Activated naive CD4-positive, alpha-beta T cell treated with anti-CD3 and anti-CD28 coated beads, Interleukin-2, amount 10 ng/mL, durations not matched to agents 7 days and 5 days (primary cell): ENCODE measurements around the gene LGALS4.
"Not testable (repeated sequence)": the region's sequence is repeated elsewhere in the genome, so short reads cannot be mapped to it uniquely, and the experiment has no call there.

Experiments used
- CTCF ChIA-PET: fragments of 350-600 bp; sonication (Branson Sonifier 250); formaldehyde crosslinking; loops from one replicate; lab custom pipeline; 2021; ENCODE audit warnings: antibody characterized with exemption; lab: Charles Lee
- DNase-seq: peaks from one replicate; pipeline ENCODE4 v3.0.0-alpha.2; 2020
- H3K27ac Mint-ChIP-seq: one replicate; pipeline ENCODE4 v1.8.0; 2021; ENCODE audit warnings: mild to moderate bottlenecking, moderate library complexity, mixed read lengths
- H3K27me3 Mint-ChIP-seq: one replicate; pipeline ENCODE4 v1.8.0; 2021; ENCODE audit warnings: mild to moderate bottlenecking, mixed read lengths
- H3K36me3 Mint-ChIP-seq: one replicate; pipeline ENCODE4 v1.8.0; 2021; ENCODE audit warnings: mixed read lengths
- H3K4me1 Mint-ChIP-seq: one replicate; pipeline ENCODE4 v1.8.0; 2021; ENCODE audit warnings: mixed read lengths
- H3K4me3 Mint-ChIP-seq: one replicate; pipeline ENCODE4 v1.8.0; 2021; ENCODE audit warnings: mild to moderate bottlenecking, moderate library complexity, mixed read lengths
- H3K9me3 Mint-ChIP-seq: one replicate; pipeline ENCODE4 v1.8.0; 2021; ENCODE audit warnings: mixed read lengths

The LGALS4 gene

DNA sequence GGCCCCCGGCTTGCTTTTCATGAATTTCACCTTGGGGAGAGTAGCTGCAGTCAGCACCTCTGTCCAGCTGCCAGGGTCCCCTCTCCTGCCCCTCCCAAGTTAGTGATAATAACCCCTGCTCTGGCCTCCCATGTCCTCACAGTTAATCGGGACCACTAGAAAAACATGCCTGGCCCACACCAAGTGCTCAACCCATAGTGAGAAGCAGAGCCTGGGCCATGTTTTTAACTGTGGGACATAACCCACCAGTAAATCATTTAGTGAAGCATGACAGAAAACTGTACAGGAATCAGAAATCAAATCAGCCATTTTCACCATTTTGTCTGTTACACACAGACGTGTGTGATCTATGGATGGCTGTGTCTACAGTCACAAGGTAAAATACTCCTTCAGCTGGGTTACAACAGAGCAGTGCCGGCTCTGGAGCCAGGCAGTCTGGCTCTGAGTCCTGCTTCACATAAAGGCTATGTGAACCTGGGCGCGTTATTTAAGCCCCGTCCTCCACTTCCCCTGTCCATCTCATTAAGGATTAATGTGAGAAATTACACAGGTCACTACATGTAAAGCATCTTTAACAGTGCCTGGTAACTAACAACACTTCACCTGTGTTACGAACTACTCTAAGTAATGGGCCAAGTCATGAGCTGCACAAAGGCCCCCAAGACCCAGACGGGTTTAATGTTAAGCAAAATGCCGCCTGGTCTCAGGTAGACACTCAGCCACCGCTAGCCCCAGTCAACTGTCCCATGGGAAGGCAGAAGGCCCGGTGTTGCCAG, 26.4 kb upstream of the LGALS4 start:
- peaks cover 80% of the 10 kb centered on the region for H3K36me3 Mint-ChIP-seq
- no peaks in the 10 kb centered on the region for H3K9me3 Mint-ChIP-seq
- peaks cover 47% of the 10 kb centered on the region for H3K4me1 Mint-ChIP-seq
- no peak overlapping the region for H3K4me3 Mint-ChIP-seq
- CTCF ChIA-PET, result no interaction called here
- no peak for DNase-seq
- H3K27ac Mint-ChIP-seq, result no peak overlapping the region
- peaks cover 4% of the 10 kb centered on the region for H3K27me3 Mint-ChIP-seq

GRCh38 chr19:38838208-38838985, 25.7 kb upstream of the LGALS4 start:
- CTCF ChIA-PET, result interaction anchor here (0.9 kb wide), 1 partner anchor 21 kb away, joined by 3 read pairs; no protein-coding TSS in a partner anchor
- peaks cover 72% of the 10 kb centered on the region for H3K36me3 Mint-ChIP-seq
- H3K27me3 Mint-ChIP-seq, result peaks cover 4% of the 10 kb centered on the region
- no peak overlapping the region for H3K4me3 Mint-ChIP-seq
- no peak overlapping the region for H3K27ac Mint-ChIP-seq
- no peaks in the 10 kb centered on the region for H3K9me3 Mint-ChIP-seq
- H3K4me1 Mint-ChIP-seq, result peaks cover 43% of the 10 kb centered on the region
- DNase-seq, result peak; percentile 31

DNA sequence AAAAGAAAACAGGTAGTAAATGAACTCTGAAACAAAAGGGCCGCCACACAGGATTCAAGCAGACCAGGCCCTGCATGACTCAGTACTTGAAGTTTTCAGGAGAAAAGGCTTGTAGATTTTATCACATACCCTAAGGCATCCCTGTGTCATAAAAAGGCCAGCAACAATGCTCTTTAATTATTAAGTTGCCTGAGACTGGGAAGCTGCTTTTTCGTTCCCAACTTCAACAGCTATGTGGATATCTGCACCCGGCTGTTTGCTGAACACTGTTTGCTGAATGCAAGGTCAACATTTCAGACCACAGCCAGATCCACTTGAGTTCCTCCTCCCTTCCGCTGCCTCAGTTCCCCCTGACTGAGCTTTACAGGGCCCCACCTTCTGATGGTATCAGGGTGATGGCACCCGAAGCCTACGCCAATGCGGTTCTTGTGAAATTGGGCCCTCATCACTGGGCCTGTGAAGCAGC, 24.9 kb upstream of the LGALS4 start:
- Mint-ChIP-seq H3K4me3 (no peak overlapping the region), H3K27ac (no peak overlapping the region), H3K36me3 (peaks cover 68% of the 10 kb centered on the region), H3K27me3 (peaks cover 4% of the 10 kb centered on the region), H3K4me1 (peaks cover 41% of the 10 kb centered on the region), H3K9me3 (no peaks in the 10 kb centered on the region)
- no peak for DNase-seq
- CTCF ChIA-PET, result interaction anchor here (0.9 kb wide), 1 partner anchor 20 kb away, joined by 3 read pairs; no protein-coding TSS in a partner anchor

GRCh38 chr19:38836983-38837626, 24.4 kb upstream of the LGALS4 start:
- DNase-seq, result no peak
- H3K27me3 Mint-ChIP-seq, result peaks cover 4% of the 10 kb centered on the region
- no peak overlapping the region for H3K27ac Mint-ChIP-seq
- peaks cover 64% of the 10 kb centered on the region for H3K36me3 Mint-ChIP-seq
- CTCF ChIA-PET, result interaction anchor here (0.9 kb wide), 1 partner anchor 19 kb away, joined by 3 read pairs; no protein-coding TSS in a partner anchor
- peaks cover 38% of the 10 kb centered on the region for H3K4me1 Mint-ChIP-seq
- no peak overlapping the region for H3K4me3 Mint-ChIP-seq
- no peaks in the 10 kb centered on the region for H3K9me3 Mint-ChIP-seq

DNA sequence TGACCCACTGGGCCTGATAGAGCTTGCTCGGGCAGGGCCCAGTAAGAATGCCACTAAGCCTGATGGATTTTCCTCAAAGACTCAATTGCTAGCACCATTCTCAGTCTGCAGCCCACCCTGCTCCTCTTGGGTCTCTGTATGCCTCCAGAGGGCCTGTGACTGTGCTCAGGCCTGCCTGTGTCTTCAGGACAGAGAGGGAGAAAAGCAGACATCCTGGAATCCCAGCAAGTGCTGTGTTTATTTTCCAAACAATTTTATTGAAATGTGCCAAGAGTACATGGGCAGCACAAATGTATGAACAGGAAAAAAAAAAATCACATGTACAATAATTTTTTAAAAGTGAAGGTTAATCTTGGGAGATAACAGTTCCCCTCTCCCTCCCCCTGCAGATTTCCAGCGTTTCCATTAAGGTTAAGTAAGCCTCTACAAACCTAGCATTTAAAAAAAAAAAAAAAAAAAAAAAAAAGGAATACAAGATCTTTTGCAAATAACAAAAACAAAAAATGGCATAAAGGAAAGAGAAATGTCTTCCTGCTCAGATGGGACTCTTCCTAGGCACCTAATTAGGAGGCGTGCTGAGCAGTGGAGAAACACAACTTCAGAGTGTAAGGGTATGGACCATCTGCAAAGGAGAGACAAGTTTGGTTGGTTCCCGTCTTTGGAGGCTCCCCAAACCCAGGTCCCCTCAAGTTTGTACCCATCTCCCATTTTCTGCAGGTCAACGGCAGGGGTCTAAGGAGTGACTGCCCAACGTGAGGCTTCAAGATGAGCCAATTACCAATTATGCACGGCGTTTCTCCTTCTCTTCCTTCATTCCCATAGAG, 23.6 kb upstream of the LGALS4 start:
- Mint-ChIP-seq H3K27me3 (no peaks in the 10 kb centered on the region), H3K4me1 (peaks cover 37% of the 10 kb centered on the region), H3K27ac (no peak overlapping the region), H3K36me3 (peaks cover 60% of the 10 kb centered on the region), H3K9me3 (no peaks in the 10 kb centered on the region), H3K4me3 (no peak overlapping the region)
- DNase-seq, result no peak
- CTCF ChIA-PET, result no interaction called here

DNA sequence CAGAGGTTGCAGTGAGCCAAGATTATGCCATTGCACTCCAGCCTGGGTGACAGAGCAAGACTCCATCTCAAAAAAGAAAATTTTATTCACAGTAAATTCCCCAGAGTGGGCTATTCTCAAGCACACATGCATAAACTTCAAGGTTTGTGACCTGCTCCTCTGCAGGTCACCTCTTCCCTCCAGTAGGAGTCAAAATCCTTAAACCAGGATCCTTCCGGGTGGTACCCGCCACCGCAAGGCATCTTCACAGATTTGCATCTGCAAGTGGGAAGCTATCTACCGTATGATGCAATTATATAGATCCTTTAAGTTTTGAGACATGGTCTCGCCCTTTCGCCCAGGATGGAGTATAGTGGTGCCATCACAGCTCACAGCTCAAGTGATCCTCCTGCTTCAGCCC, 21.8 kb upstream of the LGALS4 start:
- H3K9me3 Mint-ChIP-seq, result no peaks in the 10 kb centered on the region
- no peaks in the 10 kb centered on the region for H3K27me3 Mint-ChIP-seq
- no peak overlapping the region for H3K4me3 Mint-ChIP-seq
- CTCF ChIA-PET, result no interaction called here
- peaks cover 55% of the 10 kb centered on the region for H3K36me3 Mint-ChIP-seq
- peaks cover 36% of the 10 kb centered on the region for H3K4me1 Mint-ChIP-seq
- H3K27ac Mint-ChIP-seq, result no peak overlapping the region
- DNase-seq, result no peak

- CTCF ChIA-PET, result no interaction called here
- DNase-seq, result no peak
- H3K4me1 Mint-ChIP-seq, result peaks cover 36% of the 10 kb centered on the region
- no peaks in the 10 kb centered on the region for H3K27me3 Mint-ChIP-seq
- no peak overlapping the region for H3K4me3 Mint-ChIP-seq
- H3K36me3 Mint-ChIP-seq, result peaks cover 50% of the 10 kb centered on the region
- no peaks in the 10 kb centered on the region for H3K9me3 Mint-ChIP-seq
- no peak overlapping the region for H3K27ac Mint-ChIP-seq
Observed at GRCh38 chr19:38834104-38834490, 21.4 kb upstream of the LGALS4 start.

DNA sequence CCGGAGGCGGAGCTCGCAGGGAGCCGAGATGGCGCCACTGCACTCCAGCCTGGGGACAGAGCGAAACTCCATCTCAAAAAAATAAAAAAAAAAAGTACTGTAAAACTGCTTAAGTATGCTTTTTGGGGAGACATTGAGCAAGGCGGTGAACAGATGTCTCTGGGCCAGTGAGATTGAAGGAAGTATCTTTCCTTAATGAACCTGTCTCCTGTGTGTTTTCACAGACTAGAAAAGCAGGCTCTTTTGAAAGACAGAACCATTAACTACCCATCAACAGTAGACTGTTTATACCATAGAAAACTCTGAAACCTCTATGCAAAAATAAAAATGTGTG, 20.3 kb upstream of the LGALS4 start:
- peak overlapping the region; percentile 3 for H3K27ac Mint-ChIP-seq
- peaks cover 44% of the 10 kb centered on the region for H3K36me3 Mint-ChIP-seq
- H3K27me3 Mint-ChIP-seq, result no peaks in the 10 kb centered on the region
- no peak overlapping the region for H3K4me3 Mint-ChIP-seq
- CTCF ChIA-PET, result no interaction called here
- no peak for DNase-seq
- H3K9me3 Mint-ChIP-seq, result no peaks in the 10 kb centered on the region
- H3K4me1 Mint-ChIP-seq, result peaks cover 32% of the 10 kb centered on the region

- CTCF ChIA-PET, result interaction anchor here (0.5 to 1.0 kb wide), 2 partner anchors 38 to 73 kb away, joined by 3 to 4 read pairs; no protein-coding TSS in a partner anchor
- peaks cover 41% of the 10 kb centered on the region for H3K36me3 Mint-ChIP-seq
- H3K27me3 Mint-ChIP-seq, result no peaks in the 10 kb centered on the region
- H3K27ac Mint-ChIP-seq, result peak overlapping the region; percentile 94
- H3K9me3 Mint-ChIP-seq, result no peaks in the 10 kb centered on the region
- peak; percentile 49 for DNase-seq
- peak overlapping the region; percentile 81 for H3K4me3 Mint-ChIP-seq
- H3K4me1 Mint-ChIP-seq, result peaks cover 32% of the 10 kb centered on the region
Observed at GRCh38 chr19:38831142-38831605, 18.4 kb upstream of the LGALS4 start.

DNA sequence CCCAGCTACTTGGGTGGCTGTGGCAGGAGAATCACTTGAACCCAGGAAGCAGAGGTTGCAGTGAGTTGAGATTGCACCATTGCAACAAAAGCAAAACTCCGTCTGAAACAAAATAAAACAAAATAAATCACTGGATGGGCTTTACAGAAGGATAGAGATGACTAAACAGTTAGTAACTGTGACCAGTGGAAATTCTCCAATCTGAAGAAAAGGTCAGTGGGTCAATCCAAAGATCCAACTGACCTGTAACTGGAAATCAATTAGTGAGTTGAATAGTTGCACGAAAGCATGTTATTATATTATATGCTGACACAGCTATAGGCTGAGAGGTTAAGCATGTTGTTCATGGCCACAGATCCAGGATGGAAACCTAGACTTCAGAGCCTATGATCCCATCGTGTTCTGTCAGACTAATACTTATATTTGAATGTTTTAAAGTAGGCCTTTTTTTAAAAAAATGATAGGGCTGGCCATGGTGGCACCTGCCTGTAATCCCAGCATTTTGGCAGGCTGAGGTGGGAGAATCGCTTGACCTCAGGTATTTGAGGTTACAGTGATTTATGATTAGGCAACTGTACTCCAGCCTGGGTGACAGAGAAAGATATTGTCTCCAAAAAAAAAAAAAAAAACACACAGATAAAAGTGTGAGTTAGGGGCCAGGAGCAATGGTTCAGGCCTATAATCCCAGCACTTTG, 17.4 kb upstream of the LGALS4 start:
- H3K4me3 Mint-ChIP-seq, result peak overlapping the region; percentile 81
- H3K9me3 Mint-ChIP-seq, result no peaks in the 10 kb centered on the region
- H3K27ac Mint-ChIP-seq, result peak overlapping the region; percentile 94
- H3K4me1 Mint-ChIP-seq, result peaks cover 32% of the 10 kb centered on the region
- CTCF ChIA-PET, result no interaction called here
- DNase-seq, result no peak
- peaks cover 32% of the 10 kb centered on the region for H3K36me3 Mint-ChIP-seq
- H3K27me3 Mint-ChIP-seq, result no peaks in the 10 kb centered on the region

DNA sequence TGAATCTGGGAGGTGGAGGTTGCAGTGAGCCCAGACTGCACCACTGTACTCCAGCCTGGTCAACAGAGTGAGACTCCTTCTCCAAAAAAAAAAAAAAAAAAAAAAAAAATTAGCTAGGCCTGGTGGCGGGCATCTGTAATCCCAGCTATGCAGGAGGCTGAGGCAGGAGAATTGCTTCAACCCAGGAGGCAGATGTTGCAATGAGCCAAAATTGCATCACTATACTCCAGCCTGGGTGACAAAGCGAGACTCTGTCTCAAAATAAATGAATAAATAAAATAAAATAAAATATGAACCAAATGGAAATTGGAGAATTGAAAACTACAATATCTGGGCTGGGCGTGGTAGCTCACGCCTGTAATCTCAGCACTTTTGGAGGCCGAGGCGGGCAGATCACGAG, 16.5 kb upstream of the LGALS4 start:
- Mint-ChIP-seq H3K4me1 (peaks cover 32% of the 10 kb centered on the region), H3K36me3 (peaks cover 36% of the 10 kb centered on the region)
- not testable (repeated sequence) for H3K4me3 Mint-ChIP-seq, H3K27ac Mint-ChIP-seq, H3K9me3 Mint-ChIP-seq, H3K27me3 Mint-ChIP-seq, DNase-seq
- CTCF ChIA-PET, result interaction anchor here (0.7 kb wide), 1 partner anchor 10 kb away, joined by 3 read pairs; no protein-coding TSS in a partner anchor

DNA sequence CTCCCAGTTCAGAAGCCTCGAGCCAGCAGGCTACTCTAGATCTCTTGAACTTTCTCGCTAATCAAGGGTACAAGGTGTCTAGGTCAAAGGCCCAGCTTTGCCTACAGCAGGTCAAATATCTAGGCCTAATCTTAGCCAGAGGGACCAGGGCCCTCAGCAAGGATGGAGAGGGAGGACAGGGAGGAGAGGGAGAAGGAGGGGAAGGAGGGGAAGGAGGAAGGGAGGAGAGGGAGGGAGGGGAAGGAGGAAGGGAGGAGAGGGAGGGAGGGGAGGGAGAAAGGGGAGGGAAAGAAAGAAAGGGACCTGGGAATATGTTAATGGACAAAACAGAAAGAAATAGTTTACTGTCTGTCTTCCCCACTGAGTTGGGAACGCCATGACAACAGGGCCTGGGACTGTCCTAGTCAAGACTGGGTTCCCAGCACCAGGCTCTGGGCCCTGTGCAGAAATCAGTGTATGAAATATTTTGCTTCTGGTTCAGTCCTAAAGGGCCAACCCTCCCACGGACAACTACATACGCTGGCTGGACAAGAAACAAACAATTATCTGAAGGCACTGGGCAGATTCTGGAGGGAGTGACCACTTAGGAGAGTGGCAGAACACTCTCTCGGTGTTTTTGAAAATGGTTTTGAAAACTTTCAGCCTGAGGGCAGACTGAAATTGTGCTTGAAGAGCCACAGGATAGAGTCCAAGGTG, 14.3 kb upstream of the LGALS4 start:
- no peaks in the 10 kb centered on the region for H3K27me3 Mint-ChIP-seq
- H3K27ac Mint-ChIP-seq, result no peak overlapping the region
- no peak overlapping the region for H3K4me3 Mint-ChIP-seq
- H3K36me3 Mint-ChIP-seq, result peaks cover 53% of the 10 kb centered on the region
- CTCF ChIA-PET, result no interaction called here
- no peak for DNase-seq
- H3K9me3 Mint-ChIP-seq, result no peaks in the 10 kb centered on the region
- peaks cover 18% of the 10 kb centered on the region for H3K4me1 Mint-ChIP-seq

GRCh38 chr19:38825936-38826335, 13.2 kb upstream of the LGALS4 start:
- DNase-seq, H3K9me3 Mint-ChIP-seq, H3K4me3 Mint-ChIP-seq, CTCF ChIA-PET, H3K27me3 Mint-ChIP-seq, H3K27ac Mint-ChIP-seq: not testable (repeated sequence)
- H3K4me1 Mint-ChIP-seq, result peaks cover 10% of the 10 kb centered on the region
- peaks cover 50% of the 10 kb centered on the region for H3K36me3 Mint-ChIP-seq
